NK-92 treated with Interleukin-12 subunit alpha and Interleukin-12 subunit beta, amount 100 ng/mL, for 24 hours (cell line): ENCODE results near the gene EMP2.
"Not testable (repeated sequence)": the region's sequence is repeated elsewhere in the genome, so short reads cannot be mapped to it uniquely, and the experiment has no call there.

Experiments used
- DNase-seq: peaks from one replicate; lab custom pipeline; 2025; lab: John Stamatoyannopoulos, UW

Gene EMP2

GRCh38 chr16:10552281-10552680 lies 28.1 kb downstream of the EMP2 start:
- DNase-seq, result no peak

GRCh38 chr16:10551881-10552280 lies 28.5 kb downstream of the EMP2 start:
- no peak for DNase-seq

GRCh38 chr16:10548404-10548803 lies 32.0 kb downstream of the EMP2 start:
- DNase-seq, result no peak

- DNase-seq, result no peak
These were observed 32.7 kb downstream of the EMP2 start for GRCh38 chr16:10547708-10548107.

GRCh38 chr16:10543231-10543977 lies 37.0 kb downstream of the EMP2 start:
- no peak for DNase-seq

- no peak for DNase-seq
These were observed 39.0 kb downstream of the EMP2 start for GRCh38 chr16:10541366-10541765.

GRCh38 chr16:10539793-10540192 lies 40.6 kb downstream of the EMP2 start:
- DNase-seq, result no peak

- no peak for DNase-seq
These were observed 41.2 kb downstream of the EMP2 start for GRCh38 chr16:10539236-10539635.

- no peak for DNase-seq
These were observed 41.8 kb downstream of the EMP2 start for GRCh38 chr16:10538583-10538982.

GRCh38 chr16:10537946-10538345 lies 42.5 kb downstream of the EMP2 start:
- DNase-seq, result no peak

- no peak for DNase-seq
These were observed 43.5 kb downstream of the EMP2 start for GRCh38 chr16:10536814-10537389.

GRCh38 chr16:10536328-10536727 lies 44.1 kb downstream of the EMP2 start:
- not testable (repeated sequence) for DNase-seq

GRCh38 chr16:10535461-10535860 lies 44.9 kb downstream of the EMP2 start:
- no peak for DNase-seq

- no peak for DNase-seq
These were observed 45.6 kb downstream of the EMP2 start for GRCh38 chr16:10534748-10535147.

GRCh38 chr16:10533612-10534011 lies 46.8 kb downstream of the EMP2 start:
- DNase-seq, result not testable (repeated sequence)

- DNase-seq, result no peak
These were observed 48.8 kb downstream of the EMP2 start for GRCh38 chr16:10531582-10531981.

GRCh38 chr16:10530685-10531084 lies 49.7 kb downstream of the EMP2 start:
- no peak for DNase-seq

GRCh38 chr16:10529895-10530669 lies 50.3 kb downstream of the EMP2 start:
- DNase-seq, result no peak

GRCh38 chr16:10528635-10529034 lies 51.8 kb downstream of the EMP2 start:
- DNase-seq, result no peak

- DNase-seq, result no peak
These were observed 53.4 kb downstream of the EMP2 start for GRCh38 chr16:10526962-10527361.

- DNase-seq, result no peak
These were observed 55.1 kb downstream of the EMP2 start for GRCh38 chr16:10525214-10525825.

- no peak for DNase-seq
These were observed 57.4 kb downstream of the EMP2 start for GRCh38 chr16:10522966-10523365.
